Neural progenitor cell (in vitro differentiated cells): ENCODE data around the gene POLN. TPM values are rescaled to one million over a fixed set of nuclear protein-coding genes. Genes with fewer than 3 reads are reported as not detected.

ENCODE experiments used
- DNase-seq: peaks from one replicate; pipeline ENCODE4 v3.0.0-alpha.2; 2016; ENCODE audit warnings: low spot score
- H2AFZ ChIP-seq: fragments of 200-600 bp; sonication (generic); replicated peaks from 2 replicates; pipeline ENCODE4 v1.6.1; 2016; ENCODE audit warnings: antibody characterized with exemption
- H3F3A ChIP-seq: fragments of 200-600 bp; sonication (generic); 2 replicates; pipeline ENCODE4 v1.6.1; 2016; ENCODE audit warnings: antibody characterized with exemption, low read depth
- H3K27ac ChIP-seq: fragments of 200-600 bp; sonication (generic); 2 replicates; pipeline ENCODE4 v1.5.1; 2016; ENCODE audit warnings: mild to moderate bottlenecking
- H3K27me3 ChIP-seq: fragments of 200-600 bp; sonication (generic); 2 replicates; pipeline ENCODE4 v1.6.1; 2016; ENCODE audit warnings: mild to moderate bottlenecking, moderate library complexity
- H3K36me3 ChIP-seq: fragments of 200-600 bp; sonication (generic); 2 replicates; pipeline ENCODE4 v1.5.1; 2016
- H3K4me1 ChIP-seq: fragments of 200-600 bp; sonication (generic); 2 replicates; pipeline ENCODE4 v1.6.1; 2016; ENCODE audit warnings: mixed run types
- H3K4me2 ChIP-seq: fragments of 200-600 bp; sonication (generic); 2 replicates; pipeline ENCODE4 v1.6.1; 2016
- H3K4me3 ChIP-seq: fragments of 200-600 bp; sonication (generic); 2 replicates; pipeline ENCODE4 v1.5.1; 2016
- H3K79me2 ChIP-seq: fragments of 200-600 bp; sonication (generic); 2 replicates; pipeline ENCODE4 v1.6.1; 2016; ENCODE audit warnings: low read depth
- H3K9ac ChIP-seq: fragments of 200-600 bp; sonication (generic); 2 replicates; pipeline ENCODE4 v1.6.1; 2016
- H3K9me3 ChIP-seq: fragments of 200-600 bp; sonication (generic); 2 replicates; pipeline ENCODE4 v1.5.1; 2016; ENCODE audit warnings: low read depth
- H4K20me1 ChIP-seq: fragments of 200-600 bp; sonication (generic); 2 replicates; pipeline ENCODE4 v1.6.1; 2016; ENCODE audit warnings: low read depth
- H3K27ac Mint-ChIP-seq: 3 replicates; pipeline ENCODE4 v1.8.0; 2021; ENCODE audit warnings: mixed read lengths
- H3K27me3 Mint-ChIP-seq: 2 replicates; pipeline ENCODE4 v1.8.0; 2022; ENCODE audit warnings: low read depth, mild to moderate bottlenecking, inconsistent platforms, moderate library complexity, mixed read lengths; ENCODE audit not compliant: insufficient read depth
- H3K36me3 Mint-ChIP-seq: 3 replicates; pipeline ENCODE4 v1.8.0; 2021; ENCODE audit warnings: mixed read lengths
- H3K4me1 Mint-ChIP-seq: 3 replicates; pipeline ENCODE4 v1.8.0; 2021; ENCODE audit warnings: mixed read lengths
- H3K4me3 Mint-ChIP-seq: 3 replicates; pipeline ENCODE4 v1.8.0; 2021; ENCODE audit warnings: mild to moderate bottlenecking, moderate library complexity, mixed read lengths
- H3K9me3 Mint-ChIP-seq: 3 replicates; pipeline ENCODE4 v1.8.0; 2020; ENCODE audit warnings: mixed read lengths
- EZH2 ChIP-seq: fragments of 200-600 bp; sonication (generic); IDR thresholded peaks from 2 replicates; pipeline ENCODE4 v1.6.1; 2017; ENCODE audit warnings: antibody characterized with exemption, mild to moderate bottlenecking, moderate library complexity
- EZH2phosphoT487 ChIP-seq: fragments of 200-600 bp; sonication (generic); IDR thresholded peaks from 2 replicates; pipeline ENCODE4 v1.6.1; 2017; ENCODE audit warnings: antibody characterized with exemption
- total RNA-seq: library from RNA; depleted of rRNA; stranded (reverse); fragments of >200 nt; gene quantifications from 2 replicates; pipeline ENCODE4 v1.2.3, GENCODE V29; 2015; ENCODE audit warnings: low replicate concordance
- TF ChIP-seq, protein P1 (sequence below): fragments of 200-600 bp; sonication (generic); IDR thresholded peaks from 2 replicates; pipeline ENCODE4 v1.5.1; 2017; ENCODE audit warnings: antibody characterized with exemption, mild to moderate bottlenecking

The POLN gene
- total RNA-seq, 1 donor from 2014 or later, result 1.7 TPM

- no peak overlapping the region for H3K27ac ChIP-seq
- no peaks in the 10 kb centered on the region for H3K79me2 ChIP-seq
- no peaks in the 10 kb centered on the region for H3F3A ChIP-seq
- no peak for DNase-seq
- Mint-ChIP-seq H3K4me1 (peaks cover 12% of the 10 kb centered on the region), H3K9me3 (peaks cover 3% of the 10 kb centered on the region), H3K27me3 (peaks cover 13% of the 10 kb centered on the region), H3K36me3 (no peaks in the 10 kb centered on the region), H3K4me3 (no peak overlapping the region), H3K27ac (no peak overlapping the region)
- H3K4me2 ChIP-seq, result no peak overlapping the region
- no peaks in the 10 kb centered on the region for H3K9me3 ChIP-seq
- no peak overlapping the region for H3K9ac ChIP-seq
- no peak overlapping the region for H3K4me3 ChIP-seq
- no peaks in the 10 kb centered on the region for H3K36me3 ChIP-seq
- no peaks in the 10 kb centered on the region for H4K20me1 ChIP-seq
- TF ChIP-seq, protein P1, sequence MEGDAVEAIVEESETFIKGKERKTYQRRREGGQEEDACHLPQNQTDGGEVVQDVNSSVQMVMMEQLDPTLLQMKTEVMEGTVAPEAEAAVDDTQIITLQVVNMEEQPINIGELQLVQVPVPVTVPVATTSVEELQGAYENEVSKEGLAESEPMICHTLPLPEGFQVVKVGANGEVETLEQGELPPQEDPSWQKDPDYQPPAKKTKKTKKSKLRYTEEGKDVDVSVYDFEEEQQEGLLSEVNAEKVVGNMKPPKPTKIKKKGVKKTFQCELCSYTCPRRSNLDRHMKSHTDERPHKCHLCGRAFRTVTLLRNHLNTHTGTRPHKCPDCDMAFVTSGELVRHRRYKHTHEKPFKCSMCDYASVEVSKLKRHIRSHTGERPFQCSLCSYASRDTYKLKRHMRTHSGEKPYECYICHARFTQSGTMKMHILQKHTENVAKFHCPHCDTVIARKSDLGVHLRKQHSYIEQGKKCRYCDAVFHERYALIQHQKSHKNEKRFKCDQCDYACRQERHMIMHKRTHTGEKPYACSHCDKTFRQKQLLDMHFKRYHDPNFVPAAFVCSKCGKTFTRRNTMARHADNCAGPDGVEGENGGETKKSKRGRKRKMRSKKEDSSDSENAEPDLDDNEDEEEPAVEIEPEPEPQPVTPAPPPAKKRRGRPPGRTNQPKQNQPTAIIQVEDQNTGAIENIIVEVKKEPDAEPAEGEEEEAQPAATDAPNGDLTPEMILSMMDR, result no peak
- TF ChIP-seq EZH2, result no peak
- no peak for TF ChIP-seq EZH2phosphoT487
- H3K4me1 ChIP-seq, result peaks cover 19% of the 10 kb centered on the region
- H3K27me3 ChIP-seq, result no peaks in the 10 kb centered on the region
- no peak overlapping the region for H2AFZ ChIP-seq
Observed at GRCh38 chr4:2284934-2285612, 43.2 kb upstream of the POLN start.

DNA sequence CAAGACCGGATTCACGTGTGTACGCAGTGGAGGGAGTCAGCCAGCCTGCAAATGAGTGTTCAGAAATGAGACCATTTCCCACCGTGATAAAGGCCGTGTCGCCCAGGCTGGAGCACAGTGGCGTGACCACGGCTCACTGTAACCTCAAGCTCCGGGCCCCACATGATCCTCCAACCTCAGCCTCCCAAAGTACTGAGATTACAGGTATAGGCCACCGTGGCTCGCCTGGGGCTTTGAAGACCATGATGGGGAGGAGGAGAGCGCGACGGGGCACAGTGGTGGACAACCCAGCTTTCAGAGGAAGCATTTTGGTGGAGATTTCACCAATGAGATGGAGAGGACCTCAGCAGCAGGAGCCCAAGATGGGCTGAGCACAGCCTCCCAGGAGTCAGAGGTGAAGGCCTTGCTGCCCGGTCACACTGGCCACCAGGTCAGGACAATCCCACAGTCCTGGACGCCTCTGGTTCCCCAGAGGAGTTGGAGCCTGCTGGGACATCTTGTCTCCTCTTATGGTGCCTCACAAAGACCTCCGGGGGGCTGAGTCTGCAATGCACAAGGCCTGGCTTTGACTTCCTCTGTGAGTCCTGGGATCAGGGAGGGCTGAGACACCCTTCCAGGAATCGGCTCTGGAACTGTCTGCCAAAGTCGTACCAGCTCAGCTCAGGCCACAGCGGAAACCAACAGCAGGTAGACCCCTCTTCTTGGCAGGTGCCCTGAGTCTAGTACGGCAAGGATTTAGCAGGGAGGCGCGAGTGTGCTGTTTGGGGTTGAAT is 42.4 kb upstream of the POLN start:
- no peak overlapping the region for H3K27ac ChIP-seq
- H3K4me1 Mint-ChIP-seq, result peaks cover 12% of the 10 kb centered on the region

DNA sequence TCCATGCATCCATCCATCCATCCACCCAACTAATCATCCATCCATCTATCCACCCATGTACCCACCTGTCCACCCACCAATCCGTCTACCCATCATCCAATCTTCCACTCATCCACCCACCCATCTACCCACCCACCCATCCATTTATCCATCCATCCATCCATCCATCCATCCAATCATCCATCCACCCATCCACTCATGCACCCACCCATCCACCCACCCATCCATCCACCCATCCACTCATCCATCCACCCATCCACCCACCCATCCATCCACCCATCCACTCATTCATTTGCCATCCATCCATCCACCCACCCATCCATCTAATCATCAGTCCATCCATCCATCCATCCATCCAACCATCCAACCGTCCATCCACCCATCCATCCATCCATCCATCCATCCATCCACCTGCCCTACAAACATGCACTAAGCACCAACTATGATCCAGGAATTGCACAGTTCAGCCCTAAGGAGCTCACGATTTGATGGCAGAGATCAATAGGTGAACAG is 41.3 kb upstream of the POLN start:
- H3K4me1 Mint-ChIP-seq, result peaks cover 12% of the 10 kb centered on the region
- Histone ChIP-seq H3K27ac (no peak overlapping the region), H3K9me3 (no peaks in the 10 kb centered on the region), H3F3A (no peaks in the 10 kb centered on the region), H2AFZ (no peak overlapping the region), H3K27me3 (no peaks in the 10 kb centered on the region), H3K79me2 (no peaks in the 10 kb centered on the region), H3K4me2 (no peak overlapping the region), H3K4me3 (no peak overlapping the region), H3K36me3 (no peaks in the 10 kb centered on the region), H3K4me1 (peaks cover 19% of the 10 kb centered on the region), H3K9ac (no peak overlapping the region), H4K20me1 (no peaks in the 10 kb centered on the region)
- H3K27ac Mint-ChIP-seq, result no peak overlapping the region
- H3K27me3 Mint-ChIP-seq, result peaks cover 11% of the 10 kb centered on the region
- no peaks in the 10 kb centered on the region for H3K36me3 Mint-ChIP-seq
- DNase-seq, result no peak
- H3K4me3 Mint-ChIP-seq, result no peak overlapping the region
- TF ChIP-seq, protein P1, result no peak
- TF ChIP-seq EZH2phosphoT487 (no peak), EZH2 (no peak)
- peaks cover 3% of the 10 kb centered on the region for H3K9me3 Mint-ChIP-seq

More for the DNA sequence above, 42.4 kb upstream of the POLN start:
- no peak for DNase-seq
- Histone ChIP-seq H3F3A (no peaks in the 10 kb centered on the region), H3K4me1 (peaks cover 19% of the 10 kb centered on the region), H3K36me3 (no peaks in the 10 kb centered on the region), H3K4me3 (no peak overlapping the region), H3K27me3 (no peaks in the 10 kb centered on the region), H4K20me1 (no peaks in the 10 kb centered on the region), H3K4me2 (no peak overlapping the region), H3K9me3 (no peaks in the 10 kb centered on the region), H3K79me2 (no peaks in the 10 kb centered on the region), H3K9ac (no peak overlapping the region), H2AFZ (no peak overlapping the region)
- H3K27me3 Mint-ChIP-seq, result peaks cover 11% of the 10 kb centered on the region
- H3K9me3 Mint-ChIP-seq, result peaks cover 3% of the 10 kb centered on the region
- no peak overlapping the region for H3K27ac Mint-ChIP-seq
- no peaks in the 10 kb centered on the region for H3K36me3 Mint-ChIP-seq
- TF ChIP-seq EZH2, result no peak
- no peak for TF ChIP-seq EZH2phosphoT487
- TF ChIP-seq, protein P1, result no peak
- no peak overlapping the region for H3K4me3 Mint-ChIP-seq
